HG03097 (cell line): ENCODE measurements around the gene SGPL1.
"Not testable (repeated sequence)": the region's sequence is repeated elsewhere in the genome, so short reads cannot be mapped to it uniquely, and the experiment has no call there.

Source experiments
- ATAC-seq: cut with Tn5 transposase; IDR thresholded peaks from one replicate; pipeline ENCODE4 v1.9.1; 2021; ENCODE audit not compliant: unreplicated experiment, low FRiP score

Gene SGPL1

DNA sequence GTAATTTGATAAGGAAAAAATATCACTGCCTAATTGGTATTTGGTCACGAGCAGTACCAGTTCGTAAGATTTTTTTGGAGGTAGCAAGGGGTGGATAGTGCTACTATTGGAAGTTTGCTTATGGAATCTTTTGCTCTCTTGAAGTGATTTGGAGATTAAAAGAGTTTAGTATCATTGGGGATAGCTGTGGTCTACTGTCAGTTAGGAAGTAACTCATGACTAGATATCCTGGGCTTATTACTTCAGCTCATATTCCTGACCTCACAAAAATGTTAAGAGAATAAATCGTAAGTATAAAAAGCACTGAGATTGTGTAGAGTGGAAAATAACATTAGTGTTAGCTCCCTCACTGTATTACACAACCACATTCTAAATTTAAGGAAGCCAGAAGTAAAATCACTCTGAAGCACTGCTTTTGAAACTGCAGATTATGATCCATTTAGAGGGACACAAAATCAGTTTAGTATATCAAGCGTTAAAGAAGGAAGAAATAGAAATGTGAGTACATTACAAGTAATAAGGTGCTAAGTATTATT, 22.6 kb downstream of the SGPL1 start:
- no peak for ATAC-seq

GRCh38 chr10:70840836-70841235, 25.1 kb downstream of the SGPL1 start:
- ATAC-seq = no peak

- no peak for ATAC-seq
Observed at GRCh38 chr10:70843333-70843732, 27.6 kb downstream of the SGPL1 start.

GRCh38 chr10:70843776-70844489, 28.2 kb downstream of the SGPL1 start:
- no peak for ATAC-seq

- no peak for ATAC-seq
Observed at GRCh38 chr10:70845256-70845655, 29.5 kb downstream of the SGPL1 start.

DNA sequence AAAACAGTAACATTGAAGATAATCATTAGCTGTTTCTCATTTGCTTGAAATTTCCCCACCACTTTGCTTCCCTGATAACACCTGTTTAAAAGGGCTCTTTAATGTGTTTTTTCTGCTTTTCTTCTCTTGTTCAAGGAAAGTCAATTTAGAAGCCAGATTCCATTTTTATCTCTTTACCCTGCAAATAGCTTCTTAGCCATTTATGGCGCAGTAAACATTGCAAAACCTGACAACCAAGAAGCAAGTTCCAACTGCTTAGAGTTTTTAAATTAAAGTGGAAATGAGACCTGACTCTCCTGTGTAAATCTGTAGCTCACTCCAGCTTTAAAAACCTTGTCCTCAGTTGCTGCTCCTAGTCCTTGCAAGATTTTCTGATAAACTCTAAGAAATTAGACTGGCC, 30.1 kb downstream of the SGPL1 start:
- no peak for ATAC-seq

DNA sequence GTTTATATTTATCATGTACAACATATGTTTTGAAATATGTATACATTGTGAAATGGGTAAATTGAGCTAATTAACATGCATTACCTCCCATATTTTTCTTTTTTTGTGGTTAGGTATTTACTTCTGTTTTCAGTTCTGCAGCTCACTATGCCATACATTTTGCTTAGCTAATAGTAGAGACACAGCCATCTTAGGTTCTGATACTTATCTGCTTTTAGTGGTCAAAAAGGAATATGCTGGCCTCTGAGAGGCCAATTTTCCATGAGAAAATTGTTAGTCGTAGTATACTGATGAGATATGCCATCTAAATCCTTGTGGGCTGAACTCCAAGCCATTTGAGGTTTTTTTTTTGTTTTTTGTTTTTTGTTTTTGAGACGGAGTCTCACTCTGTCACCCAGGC, 31.0 kb downstream of the SGPL1 start:
- ATAC-seq = no peak

- ATAC-seq = no peak
Observed at GRCh38 chr10:70847659-70848360, 32.1 kb downstream of the SGPL1 start.

DNA sequence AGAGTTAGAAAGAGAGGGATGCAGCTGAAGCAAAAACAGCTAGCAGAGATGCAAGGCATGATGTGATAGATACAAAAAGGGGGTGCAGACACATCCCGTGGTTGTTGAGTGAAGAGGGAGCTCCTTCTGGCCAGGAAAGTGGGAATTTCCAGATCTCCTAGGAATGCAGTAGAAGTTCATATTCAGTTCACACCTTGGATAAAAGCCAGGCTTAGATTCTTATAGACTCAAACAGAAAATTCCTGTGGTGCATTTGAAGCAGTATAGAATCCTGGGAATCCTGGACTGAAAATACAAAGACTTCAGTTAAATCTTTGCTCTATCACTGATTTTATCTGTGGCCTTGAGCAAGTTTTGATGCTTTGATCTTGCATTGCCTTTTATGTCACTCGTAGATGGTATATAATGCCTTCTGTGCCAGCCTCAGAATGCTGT, 33.9 kb downstream of the SGPL1 start:
- ATAC-seq = no peak

DNA sequence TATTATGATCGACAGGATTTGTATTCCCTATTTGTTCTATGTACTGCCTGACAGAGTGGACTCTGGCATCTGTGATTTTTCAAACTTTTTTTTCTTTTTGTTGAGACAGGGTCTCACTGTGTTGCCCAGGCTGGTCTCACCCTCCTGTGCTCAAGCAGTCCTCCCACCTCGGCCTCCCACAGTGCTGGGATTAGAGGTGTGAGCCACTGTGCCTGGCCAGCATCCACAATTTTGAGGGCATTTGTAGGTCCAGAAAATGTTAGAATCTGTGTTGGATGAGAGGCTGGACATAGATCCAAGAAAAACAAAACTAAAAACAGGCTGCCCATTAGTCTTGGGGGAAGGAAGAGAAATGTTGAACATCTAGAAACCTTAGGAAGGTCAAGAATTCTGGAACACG, 34.3 kb downstream of the SGPL1 start:
- ATAC-seq = no peak

DNA sequence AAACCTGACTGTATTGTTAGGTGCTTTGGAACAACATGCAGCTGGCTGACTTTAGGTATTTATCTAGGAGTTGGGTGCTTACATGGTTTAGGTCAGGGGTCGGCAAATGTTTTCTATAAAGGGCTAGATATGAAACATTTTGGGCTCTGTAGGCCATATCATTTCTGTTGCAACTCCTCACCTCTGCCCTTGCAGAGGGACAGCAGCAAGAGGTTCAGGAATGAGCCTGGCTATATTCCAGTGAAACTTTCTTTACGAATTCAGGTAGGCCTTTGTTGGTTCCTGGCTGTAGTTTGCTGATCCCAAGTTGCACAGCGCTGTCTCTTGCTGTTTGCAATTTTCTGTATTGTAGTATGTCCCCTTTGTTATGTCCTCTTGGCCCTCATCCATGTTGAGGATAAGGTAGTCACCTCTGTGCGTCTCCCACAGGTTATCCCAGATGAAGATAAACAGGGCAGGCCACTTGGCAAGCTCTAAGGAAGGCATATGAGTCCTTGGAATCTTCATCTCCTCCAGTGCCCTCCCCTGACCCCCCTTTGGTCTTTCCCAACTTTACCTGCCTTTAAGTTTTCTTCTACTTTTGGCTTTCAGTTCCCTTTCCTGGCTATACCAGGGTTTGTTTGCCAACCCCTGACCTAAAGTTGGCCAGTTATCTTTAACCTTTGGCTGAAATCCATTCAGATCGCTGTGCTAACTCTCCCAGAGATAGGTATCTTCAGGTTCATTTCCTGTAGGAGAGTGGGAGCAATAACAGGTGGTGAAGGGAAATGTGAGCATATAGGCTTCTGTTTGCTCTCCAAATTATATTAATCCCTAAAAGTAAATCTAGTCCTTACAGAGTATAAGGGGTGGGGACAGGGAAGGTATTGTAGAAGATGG, 36.1 kb downstream of the SGPL1 start:
- no peak for ATAC-seq

DNA sequence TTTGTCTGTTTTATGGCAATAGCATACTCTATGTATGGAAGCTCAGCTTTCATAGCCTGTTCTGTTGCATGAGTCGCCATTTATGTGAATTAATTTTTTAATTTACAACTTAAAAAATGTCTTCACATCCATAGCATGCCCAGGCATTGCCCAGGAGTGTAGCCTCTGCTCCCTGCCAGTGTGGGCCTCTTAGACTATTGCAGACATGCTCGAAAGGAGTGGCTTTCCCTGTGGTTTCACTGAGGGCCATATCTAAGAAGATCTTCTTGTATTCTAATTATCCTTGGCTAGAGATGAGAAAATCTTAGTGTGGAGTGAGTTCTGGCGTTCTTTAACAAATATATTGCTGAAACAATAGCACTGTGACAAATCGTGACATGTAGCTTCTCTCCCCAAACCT, 37.3 kb downstream of the SGPL1 start:
- no peak for ATAC-seq

DNA sequence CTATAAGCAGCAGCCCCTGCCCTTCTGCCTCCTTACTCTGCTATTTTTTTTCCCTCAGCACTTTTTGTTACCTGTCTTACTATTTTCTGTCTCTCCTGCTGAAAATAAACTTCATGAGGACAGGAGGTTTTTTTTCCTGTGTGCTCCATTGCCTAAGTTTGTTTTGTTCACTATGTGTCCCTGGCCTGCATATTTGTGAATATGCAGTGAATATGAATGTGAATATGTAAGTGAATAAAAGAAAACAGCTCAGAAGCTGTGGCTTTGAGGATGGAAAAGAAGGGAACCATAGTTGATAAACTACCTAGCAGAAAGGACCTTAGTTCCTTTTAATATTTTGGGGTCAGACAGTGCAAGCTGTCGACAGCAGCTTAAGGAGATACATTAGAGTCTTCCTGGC, 37.7 kb downstream of the SGPL1 start:
- ATAC-seq = no peak

DNA sequence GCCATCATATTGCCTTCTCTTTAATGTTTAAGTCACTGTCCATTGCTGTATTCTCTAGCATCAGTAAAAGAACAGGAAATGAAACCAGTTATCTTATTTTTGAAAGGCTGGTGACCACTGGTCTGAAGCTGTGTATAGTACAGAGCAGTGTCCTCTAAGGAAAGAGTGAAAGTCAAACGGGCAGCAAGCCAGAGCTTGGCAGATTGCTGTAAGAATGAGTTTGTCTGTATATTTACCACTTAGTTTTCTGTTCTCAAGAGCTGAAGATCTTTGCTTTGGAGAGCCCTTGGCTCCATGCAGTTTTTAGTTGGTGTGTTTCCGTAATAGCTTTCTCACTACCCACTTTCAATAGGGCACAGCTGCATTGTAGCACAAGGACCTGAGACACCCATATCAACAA, 40.7 kb downstream of the SGPL1 start:
- ATAC-seq = no peak

DNA sequence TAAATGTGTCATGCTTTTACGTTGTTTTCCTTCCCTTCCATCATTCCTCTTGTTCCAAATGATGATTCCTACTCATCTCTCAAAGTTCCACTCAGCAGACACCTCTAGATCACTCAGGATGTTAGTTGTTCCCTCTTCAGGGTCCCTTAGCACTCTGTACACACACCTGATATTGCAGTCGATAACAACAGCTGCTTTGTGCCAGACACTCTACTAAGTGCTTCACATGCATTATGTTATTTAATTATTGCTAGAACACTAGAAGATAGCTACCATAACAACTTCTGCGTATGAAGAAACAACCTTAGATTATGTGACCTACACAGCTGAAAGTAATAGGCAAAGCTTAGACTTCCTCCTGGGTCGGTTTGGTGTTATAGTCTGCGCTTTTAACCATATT, 43.0 kb downstream of the SGPL1 start:
- no peak for ATAC-seq

DNA sequence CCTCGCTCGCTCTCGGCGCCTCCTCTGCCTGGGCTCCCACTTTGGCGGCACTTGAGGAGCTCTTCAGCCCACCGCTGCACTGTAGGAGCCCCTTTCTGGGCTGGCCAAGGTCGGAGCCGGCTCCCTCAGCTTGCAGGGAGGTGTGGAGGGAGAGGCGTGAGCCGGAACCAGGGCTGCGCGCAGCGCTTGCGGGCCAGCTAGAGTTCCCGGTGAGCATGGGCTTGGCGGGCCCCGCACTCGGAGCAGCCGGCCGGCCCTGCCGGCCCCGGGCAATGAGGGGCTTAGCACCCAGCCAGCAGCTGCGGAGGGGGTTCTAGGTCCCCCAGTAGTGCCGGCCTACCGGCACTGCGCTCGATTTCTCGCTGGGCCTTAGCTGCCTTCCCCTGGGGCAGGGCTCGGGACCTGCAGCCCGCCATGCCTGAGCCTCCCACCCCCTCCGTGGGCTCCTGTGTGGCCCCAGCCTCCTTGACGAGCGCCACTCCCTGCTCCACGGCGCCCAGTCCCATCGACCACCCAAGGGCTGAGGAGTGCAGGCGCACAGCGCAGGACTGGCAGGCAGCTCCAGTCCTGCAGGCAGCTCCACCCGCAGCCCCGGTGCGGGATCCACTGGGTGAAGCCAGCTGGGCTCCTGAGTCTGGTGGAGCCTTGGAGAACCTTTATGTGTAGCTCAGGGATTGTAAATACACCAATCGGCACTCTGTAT, 45.9 kb downstream of the SGPL1 start:
- not testable (repeated sequence) for ATAC-seq

GRCh38 chr10:70863470-70864160, 47.9 kb downstream of the SGPL1 start:
- ATAC-seq = no peak

GRCh38 chr10:70864935-70865334, 49.2 kb downstream of the SGPL1 start:
- no peak for ATAC-seq

- ATAC-seq = no peak
Observed at GRCh38 chr10:70866424-70866823, 50.7 kb downstream of the SGPL1 start.

DNA sequence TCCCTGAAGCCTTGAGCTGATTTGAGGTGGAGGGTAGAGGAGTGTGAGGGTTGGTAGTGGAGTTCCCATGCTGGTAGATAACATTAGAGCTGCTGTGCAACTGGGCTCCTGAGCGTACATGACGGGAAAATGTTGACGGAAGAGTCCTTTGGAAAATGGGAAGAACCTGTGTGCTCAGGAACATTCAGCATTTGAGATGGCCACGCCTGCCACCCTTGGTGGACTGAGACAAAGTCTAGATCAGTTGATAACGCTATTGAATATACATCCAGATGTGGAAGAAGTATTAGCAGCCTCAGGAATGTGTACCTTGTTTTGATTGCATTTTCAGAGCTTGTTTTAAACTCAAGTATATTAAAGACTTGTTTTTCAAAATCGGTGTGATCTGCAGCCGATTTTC, 56.5 kb downstream of the SGPL1 start:
- no peak for ATAC-seq
